Measurements from ENCODE around the gene PPP1R1C.

PPP1R1C gene

GRCh38 chr2:182078988-182079602, 93.4 kb downstream of the PPP1R1C start:
- CTCF ChIA-PET = no interaction called here
- TF ChIP-seq NFRKB (IDR thresholded peaks at IDR 0.05) (no peak), FOXA1 (IDR thresholded peaks at IDR 0.05) (no peak)
- POLR2A ChIA-PET = no interaction called here
- no peak for DNase-seq (ENCODE audit: extremely low spot score)

DNA sequence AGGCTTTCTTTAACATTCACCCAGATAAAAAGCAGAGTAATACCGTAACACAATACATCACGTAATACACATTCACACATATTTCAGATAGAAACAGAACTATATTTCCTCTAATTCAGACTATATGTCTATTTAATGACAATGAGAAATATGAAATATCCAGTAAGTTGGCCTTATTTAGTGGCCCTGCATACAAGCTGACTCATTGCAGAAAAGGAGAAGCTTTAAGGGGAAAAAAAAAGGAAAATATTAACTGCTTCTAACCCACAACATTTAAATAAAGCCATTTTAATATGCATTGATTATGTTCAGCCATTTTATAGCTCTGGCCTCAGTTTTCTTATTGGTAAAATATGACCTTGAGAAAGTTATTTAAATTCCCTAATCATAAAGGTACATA, 94.8 kb downstream of the PPP1R1C start:
- no peak for DNase-seq (ENCODE audit: extremely low spot score)
- TF ChIP-seq HDGF (IDR thresholded peaks at IDR 0.05; ENCODE audit: borderline replicate concordance) (no peak), SUZ12 (IDR thresholded peaks at IDR 0.05) (no peak), SP1 (IDR thresholded peaks at IDR 0.05) (no peak), CTBP1 (IDR thresholded peaks at IDR 0.05; ENCODE audit: borderline replicate concordance) (no peak)
- ChIA-PET CTCF (no interaction called here), POLR2A (no interaction called here)

GRCh38 chr2:182081602-182082260, 96.1 kb downstream of the PPP1R1C start:
- TF ChIP-seq SP1 (IDR thresholded peaks at IDR 0.05) = no peak
- TF ChIP-seq HDGF (IDR thresholded peaks at IDR 0.05; ENCODE audit: borderline replicate concordance) = no peak
- no peak for TF ChIP-seq ZNF384 (IDR thresholded peaks at IDR 0.05)
- TF ChIP-seq CTBP1 (IDR thresholded peaks at IDR 0.05; ENCODE audit: borderline replicate concordance) = no peak
- no peak for TF ChIP-seq LEF1 (IDR thresholded peaks at IDR 0.05; ENCODE audit: borderline replicate concordance)
- no peak for TF ChIP-seq ELF4 (IDR thresholded peaks at IDR 0.05)
- no peak for TF ChIP-seq BHLHE40 (IDR thresholded peaks at IDR 0.05; ENCODE audit: borderline replicate concordance)
- no peak for TF ChIP-seq FOXA1 (IDR thresholded peaks at IDR 0.05)
- TF ChIP-seq NFRKB (IDR thresholded peaks at IDR 0.05) = no peak
- TF ChIP-seq ARNT (IDR thresholded peaks at IDR 0.05) = no peak
- TF ChIP-seq FOXK2 (IDR thresholded peaks at IDR 0.05) = no peak
- TF ChIP-seq SUZ12 (IDR thresholded peaks at IDR 0.05) = no peak
- TF ChIP-seq FOXM1 (IDR thresholded peaks at IDR 0.05; ENCODE audit: borderline replicate concordance) = no peak
- no peak for TF ChIP-seq L3MBTL2 (conservative IDR thresholded peaks at IDR 0.05)
- no peak for TF ChIP-seq PKNOX1 (IDR thresholded peaks at IDR 0.05)
- no peak for TF ChIP-seq TARDBP (IDR thresholded peaks at IDR 0.05)
- DNase-seq (ENCODE audit: extremely low spot score) = no peak
- ChIA-PET CTCF (no interaction called here), POLR2A (no interaction called here)

DNA sequence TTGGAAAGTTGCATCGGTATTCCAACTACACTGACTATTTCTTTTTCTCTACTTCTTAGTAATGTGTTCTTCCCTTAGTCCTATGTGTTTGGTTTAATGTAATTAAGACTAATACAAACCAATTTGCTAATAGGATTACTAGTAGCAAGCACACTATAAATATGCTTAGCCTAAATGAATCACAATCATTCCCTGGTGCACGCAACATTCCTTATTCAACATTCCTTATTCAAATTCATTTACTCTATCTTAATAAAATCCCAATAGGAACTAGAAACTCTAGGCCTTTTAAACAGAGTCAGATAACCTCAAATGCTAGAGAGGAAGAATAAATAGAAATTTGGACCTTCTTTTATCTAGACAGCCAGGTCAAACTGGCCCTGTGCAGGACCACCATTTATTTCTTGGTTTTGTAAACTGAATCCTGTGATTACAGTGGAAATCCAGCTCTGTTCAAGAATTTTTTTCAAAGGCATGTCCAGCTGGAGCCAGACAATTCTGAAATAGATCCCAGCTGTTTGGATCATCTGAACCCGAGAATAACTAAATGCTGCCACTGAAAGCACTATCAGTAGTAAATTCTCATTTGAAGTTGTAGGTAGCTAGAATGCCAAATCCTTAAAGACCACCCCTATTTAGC, 103.1 kb downstream of the PPP1R1C start:
- no peak for TF ChIP-seq HDGF (IDR thresholded peaks at IDR 0.05; ENCODE audit: borderline replicate concordance)
- no peak for TF ChIP-seq FOXM1 (IDR thresholded peaks at IDR 0.05; ENCODE audit: borderline replicate concordance)
- no peak for TF ChIP-seq TARDBP (IDR thresholded peaks at IDR 0.05)
- no peak for TF ChIP-seq CTBP1 (IDR thresholded peaks at IDR 0.05; ENCODE audit: borderline replicate concordance)
- no peak for TF ChIP-seq NFRKB (IDR thresholded peaks at IDR 0.05)
- no peak for TF ChIP-seq FOXK2 (IDR thresholded peaks at IDR 0.05)
- no peak for TF ChIP-seq L3MBTL2 (conservative IDR thresholded peaks at IDR 0.05)
- no peak for TF ChIP-seq SUZ12 (IDR thresholded peaks at IDR 0.05)
- no peak for TF ChIP-seq ZNF384 (IDR thresholded peaks at IDR 0.05)
- TF ChIP-seq FOXA1 (IDR thresholded peaks at IDR 0.05) = no peak
- no peak for TF ChIP-seq PKNOX1 (IDR thresholded peaks at IDR 0.05)
- TF ChIP-seq ARNT (IDR thresholded peaks at IDR 0.05) = no peak
- POLR2A ChIA-PET = no interaction called here
- CTCF ChIA-PET = no interaction called here
- no peak for DNase-seq (ENCODE audit: extremely low spot score)

DNA sequence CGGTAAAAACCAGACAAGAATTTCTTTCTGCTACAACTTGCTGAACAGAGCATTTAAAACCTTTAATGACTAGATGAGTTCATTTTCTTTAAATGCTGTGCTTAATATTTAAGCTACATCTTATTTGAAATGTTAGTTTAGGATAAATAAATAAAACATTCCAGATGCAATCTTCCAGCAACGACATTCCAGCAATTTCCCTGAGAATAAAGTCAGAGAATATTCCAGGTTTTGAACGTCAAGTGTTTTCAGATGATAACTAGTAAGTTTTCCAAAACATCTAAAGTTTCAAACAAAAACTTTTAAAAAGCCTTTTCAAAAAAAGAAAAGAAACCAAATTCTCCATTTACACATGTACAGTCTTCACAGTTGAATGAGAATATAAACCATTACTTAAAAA, 104.8 kb downstream of the PPP1R1C start:
- ChIA-PET POLR2A (no interaction called here), CTCF (interaction anchor here (0.6 kb wide), 1 partner anchor 20 kb away, joined by 3 read pairs; no protein-coding TSS in a partner anchor)
- no peak for DNase-seq (ENCODE audit: extremely low spot score)

GRCh38 chr2:182097571-182098164, 112.0 kb downstream of the PPP1R1C start:
- TF ChIP-seq FOXM1 (IDR thresholded peaks at IDR 0.05; ENCODE audit: borderline replicate concordance) (no peak), ZNF384 (IDR thresholded peaks at IDR 0.05) (no peak), LEF1 (IDR thresholded peaks at IDR 0.05; ENCODE audit: borderline replicate concordance) (no peak), SUZ12 (IDR thresholded peaks at IDR 0.05) (no peak), FOXA1 (IDR thresholded peaks at IDR 0.05) (no peak), L3MBTL2 (conservative IDR thresholded peaks at IDR 0.05) (no peak), SP1 (IDR thresholded peaks at IDR 0.05) (no peak), TARDBP (IDR thresholded peaks at IDR 0.05) (no peak), NFRKB (IDR thresholded peaks at IDR 0.05) (no peak), PKNOX1 (IDR thresholded peaks at IDR 0.05) (no peak), CTBP1 (IDR thresholded peaks at IDR 0.05; ENCODE audit: borderline replicate concordance) (no peak), ARNT (IDR thresholded peaks at IDR 0.05) (no peak)
- POLR2A ChIA-PET = no interaction called here
- CTCF ChIA-PET = no interaction called here
- DNase-seq (ENCODE audit: extremely low spot score) = no peak

More for the DNA sequence above, 104.8 kb downstream of the PPP1R1C start:
- no peak for TF ChIP-seq SUZ12 (IDR thresholded peaks at IDR 0.05)

Data from HEK293T (cell line).